GM18909 (cell line): ENCODE data around the gene NELL2.

Source experiments
- ATAC-seq: cut with Tn5 transposase; IDR thresholded peaks from one replicate; pipeline ENCODE4 v1.9.1; 2021; ENCODE audit warnings: mild to moderate bottlenecking; ENCODE audit not compliant: unreplicated experiment, poor library complexity

NELL2 gene

DNA sequence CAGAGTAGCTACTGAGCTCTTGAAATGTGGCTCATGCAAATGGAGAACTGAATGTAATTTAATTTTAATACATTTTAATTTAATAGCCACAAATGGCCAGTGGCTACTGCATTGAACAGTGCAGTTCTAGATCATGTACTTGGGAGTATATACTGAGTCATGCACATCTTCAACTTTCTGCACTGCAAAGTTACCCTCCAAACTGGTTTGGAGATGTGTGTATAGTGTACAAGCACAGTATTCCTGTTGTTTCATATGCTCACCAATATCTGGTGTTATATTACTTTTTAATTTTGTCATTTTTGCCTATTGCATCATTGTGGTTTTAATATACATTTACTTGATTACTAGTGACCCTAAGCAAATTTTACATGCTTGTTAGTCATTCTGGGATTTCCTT lies 372.8 kb downstream of the NELL2 start:
- ATAC-seq: no peak

- no peak for ATAC-seq
These were observed 373.4 kb downstream of the NELL2 start for GRCh38 chr12:44502681-44503080.

DNA sequence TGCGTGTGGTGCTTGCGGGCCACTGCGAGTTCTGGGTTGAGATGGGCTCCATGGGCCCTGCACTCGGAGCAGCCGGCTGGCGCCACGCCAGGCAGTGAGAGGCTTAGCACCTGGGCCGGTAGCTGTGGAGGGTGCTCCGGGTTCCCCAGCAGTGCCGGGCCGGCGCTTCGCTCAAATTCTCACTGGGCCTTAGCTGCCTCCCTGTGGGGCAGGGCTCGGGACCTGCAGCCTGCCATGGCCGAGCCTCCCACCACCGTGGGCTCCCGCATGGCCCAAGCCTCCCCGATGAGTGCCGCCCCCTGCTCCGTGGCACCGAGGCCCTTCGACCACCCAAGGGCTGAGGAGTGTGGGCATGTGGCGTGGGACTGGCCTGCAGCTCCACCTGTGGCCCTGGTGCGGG lies 375.7 kb downstream of the NELL2 start:
- no peak for ATAC-seq

- ATAC-seq: no peak
These were observed 379.1 kb downstream of the NELL2 start for GRCh38 chr12:44497044-44497443.

- ATAC-seq: no peak
These were observed 385.9 kb downstream of the NELL2 start for GRCh38 chr12:44490181-44490580.

- no peak for ATAC-seq
These were observed 387.9 kb downstream of the NELL2 start for GRCh38 chr12:44488180-44488579.

DNA sequence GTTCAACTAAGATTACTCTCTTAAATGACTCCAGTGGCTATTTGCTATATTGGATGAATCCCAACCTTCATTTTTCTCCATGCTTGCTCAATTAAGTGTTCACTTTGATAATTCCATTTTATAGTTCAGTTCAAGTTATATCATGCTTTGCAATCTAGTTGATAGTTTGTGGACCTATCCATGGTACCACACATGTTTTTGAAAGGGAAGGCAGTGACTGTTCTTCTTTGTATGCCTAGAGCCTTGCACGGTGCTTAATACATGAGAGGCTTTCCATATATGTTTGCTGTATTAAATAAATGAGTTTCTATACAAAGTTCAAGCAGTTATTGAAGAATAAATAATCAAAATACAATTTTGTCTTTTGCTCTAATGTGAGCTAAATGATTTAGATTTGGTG lies 391.3 kb downstream of the NELL2 start:
- ATAC-seq: no peak

DNA sequence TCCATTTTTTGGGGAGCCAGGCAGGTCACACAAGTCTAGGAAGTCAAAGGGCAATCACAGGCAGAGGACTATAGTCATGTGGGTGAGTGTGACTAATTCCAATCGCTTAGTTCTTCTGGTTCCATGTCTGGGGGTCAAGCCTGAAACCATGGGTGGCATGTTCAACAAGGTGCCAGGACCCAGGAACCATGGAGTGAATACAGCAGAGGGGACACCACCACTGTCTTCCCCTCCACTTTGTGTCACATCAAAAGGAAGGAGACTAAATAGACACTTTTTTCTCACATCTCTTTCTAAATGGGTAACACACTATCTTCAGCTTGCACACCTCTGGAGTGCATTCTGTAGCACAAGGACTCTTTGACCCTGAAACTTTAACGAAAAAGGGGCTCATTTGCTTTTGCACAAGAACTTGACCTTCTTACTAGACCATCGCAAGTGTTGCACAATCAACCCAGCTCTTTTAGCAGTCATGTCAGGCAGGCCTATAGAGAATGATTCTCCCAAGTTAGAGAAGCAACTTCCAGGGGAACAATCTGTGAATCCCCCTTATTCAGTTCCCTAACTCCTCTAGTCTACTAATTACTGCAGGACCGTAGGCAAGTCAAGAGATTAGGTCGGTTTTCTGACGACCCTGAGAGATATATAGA lies 398.7 kb downstream of the NELL2 start:
- no peak for ATAC-seq

DNA sequence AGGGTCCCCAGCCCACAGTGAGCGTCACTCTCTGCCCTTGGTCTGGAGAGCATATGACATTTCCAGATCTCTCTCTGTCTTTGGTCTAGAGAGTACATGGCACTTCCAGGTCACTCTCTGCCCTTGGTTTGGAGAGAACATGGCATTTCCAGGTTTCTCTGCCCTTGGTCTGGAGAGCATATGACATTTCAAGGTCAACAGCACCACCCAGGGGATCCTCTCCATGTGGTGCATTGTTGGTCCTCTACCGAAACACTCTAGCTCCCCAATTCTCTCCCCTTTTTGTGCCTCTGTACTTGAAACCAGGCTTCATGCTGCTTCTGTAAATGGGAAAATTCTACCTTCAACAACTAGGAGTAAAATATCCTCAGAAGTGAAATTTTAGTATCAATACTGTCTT lies 399.4 kb downstream of the NELL2 start:
- ATAC-seq: no peak

GRCh38 chr12:44465139-44465538 lies 411.0 kb downstream of the NELL2 start:
- no peak for ATAC-seq

- ATAC-seq: no peak
These were observed 411.9 kb downstream of the NELL2 start for GRCh38 chr12:44464180-44464579.

DNA sequence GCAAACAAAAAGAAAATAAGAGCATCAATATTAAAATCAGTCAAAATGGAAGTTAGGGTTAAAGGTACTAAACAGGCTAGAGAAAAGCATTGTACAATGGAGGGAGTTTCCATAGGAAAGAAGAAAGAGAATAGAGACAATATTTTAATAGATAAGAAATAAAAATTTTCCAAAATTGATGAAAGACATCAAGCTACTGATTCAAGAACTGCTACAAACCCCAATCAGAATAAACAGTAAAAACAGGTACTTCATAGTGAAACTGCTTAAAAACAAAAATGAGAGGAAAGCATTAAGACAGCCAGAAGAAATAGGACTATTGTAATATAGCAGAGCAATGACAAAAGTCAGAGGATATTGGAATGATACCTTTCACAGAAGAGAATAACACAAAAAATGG lies 413.4 kb downstream of the NELL2 start:
- no peak for ATAC-seq

- ATAC-seq: no peak
These were observed 415.9 kb downstream of the NELL2 start for GRCh38 chr12:44460261-44460660.

- ATAC-seq: no peak
These were observed 416.5 kb downstream of the NELL2 start for GRCh38 chr12:44459569-44459968.
